Fibroblast of the aortic adventitia (primary cell): ENCODE results near the gene GOLGA6C. TPM values are rescaled to one million over a fixed set of nuclear protein-coding genes. Genes with fewer than 3 reads are reported as not detected.
"Not testable (repeated sequence)": the region's sequence is repeated elsewhere in the genome, so short reads cannot be mapped to it uniquely, and the experiment has no call there.

ENCODE experiments used
- DNase-seq: peaks from one replicate; pipeline ENCODE4 v3.0.0-alpha.2; 2010; ENCODE audit warnings: low read depth
- H3K4me3 ChIP-seq: 2 replicates; pipeline ENCODE4 v1.5.1; 2011; ENCODE audit warnings: low read depth, mild to moderate bottlenecking, control low read depth, low read length, moderate library complexity
- CTCF ChIP-seq: IDR thresholded peaks from 2 replicates; pipeline ENCODE4 v1.5.1; 2011; ENCODE audit warnings: mild to moderate bottlenecking, low read length, control low read depth, inconsistent platforms; ENCODE audit not compliant: insufficient read depth
- total RNA-seq: library from RNA; depleted of rRNA; stranded (reverse); fragments of >200 nt; gene quantifications from 2 replicates; pipeline ENCODE4 v1.2.3, GENCODE V29; 2012; ENCODE audit warnings: low replicate concordance

The GOLGA6C gene
- total RNA-seq = not detected in 2 replicates

- not testable (repeated sequence) for DNase-seq, H3K4me3 ChIP-seq
These were observed at the start of gene GOLGA6C for GRCh38 chr15:75258034-75258433. GOLGA6C (plus strand) TSS chr15:75258334; CDS start chr15:75258599, 265 bp downstream.

GRCh38 chr15:75208501-75209288, 49.4 kb upstream of the GOLGA6C start:
- DNase-seq = no peak
- no peak for TF ChIP-seq CTCF
- no peak overlapping the region for H3K4me3 ChIP-seq

- H3K4me3 ChIP-seq = no peak overlapping the region
- no peak for DNase-seq
- no peak for TF ChIP-seq CTCF
These were observed 48.9 kb upstream of the GOLGA6C start for GRCh38 chr15:75209289-75209676.

GRCh38 chr15:75210811-75211230, 47.3 kb upstream of the GOLGA6C start:
- H3K4me3 ChIP-seq = no peak overlapping the region
- DNase-seq = no peak
- TF ChIP-seq CTCF = no peak

- H3K4me3 ChIP-seq = no peak overlapping the region
- no peak for DNase-seq
- TF ChIP-seq CTCF = no peak
These were observed 46.5 kb upstream of the GOLGA6C start for GRCh38 chr15:75211436-75212199.

- no peak for DNase-seq
- TF ChIP-seq CTCF = no peak
These were observed 45.8 kb upstream of the GOLGA6C start for GRCh38 chr15:75212200-75212858.

More at GRCh38 chr15:75212200-75212858, 45.8 kb upstream of the GOLGA6C start:
- no peak overlapping the region for H3K4me3 ChIP-seq
